SU-DHL-6 (cell line): ENCODE measurements around the gene RAB11FIP3.

Experiments
- EZH2phosphoT487 ChIP-seq: fragments of 200-600 bp; sonication (generic), shearing (Covaris generic); conservative IDR thresholded peaks from 2 replicates; pipeline ENCODE4 v1.6.1; 2018; ENCODE audit warnings: mild to moderate bottlenecking, antibody characterized with exemption, low read length, moderate library complexity, mixed read lengths
- TF ChIP-seq, protein P1 (sequence below): fragments of 200-600 bp; sonication (generic); IDR thresholded peaks from one replicate; pipeline ENCODE4 v1.5.1; 2017; ENCODE audit warnings: antibody characterized with exemption, mild to moderate bottlenecking, low read length, moderate library complexity; ENCODE audit not compliant: insufficient read depth, poor library complexity, severe bottlenecking

DNA sequence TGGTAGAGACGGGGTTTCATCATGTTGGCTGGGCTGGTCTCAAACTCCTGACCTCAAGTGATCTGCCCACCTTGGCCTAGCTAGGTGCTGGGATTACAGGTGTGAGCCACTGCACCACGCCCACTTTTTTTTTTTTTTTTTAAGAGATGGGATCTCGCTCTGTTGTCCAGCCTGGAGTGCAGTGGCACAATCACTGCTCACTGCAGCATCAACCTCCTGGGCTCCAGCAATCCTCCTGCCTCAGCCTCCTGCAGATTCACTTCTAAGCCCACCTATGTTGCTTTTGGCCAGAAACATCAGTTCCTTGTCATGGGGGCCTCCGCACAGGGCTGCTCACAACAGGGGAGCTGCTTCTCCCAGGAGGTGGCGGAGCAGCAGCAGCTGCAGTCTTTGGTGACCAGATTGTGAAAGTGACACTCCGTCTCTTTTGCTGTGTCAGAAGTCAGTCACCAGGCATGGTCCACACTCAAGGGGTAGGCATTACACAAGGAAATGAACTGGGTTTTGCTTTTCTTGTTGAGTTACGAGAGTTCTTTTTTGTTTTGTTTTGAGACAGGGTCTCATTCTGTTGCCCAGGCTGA, 32.9 kb upstream of the RAB11FIP3 start:
- TF ChIP-seq, protein P1, sequence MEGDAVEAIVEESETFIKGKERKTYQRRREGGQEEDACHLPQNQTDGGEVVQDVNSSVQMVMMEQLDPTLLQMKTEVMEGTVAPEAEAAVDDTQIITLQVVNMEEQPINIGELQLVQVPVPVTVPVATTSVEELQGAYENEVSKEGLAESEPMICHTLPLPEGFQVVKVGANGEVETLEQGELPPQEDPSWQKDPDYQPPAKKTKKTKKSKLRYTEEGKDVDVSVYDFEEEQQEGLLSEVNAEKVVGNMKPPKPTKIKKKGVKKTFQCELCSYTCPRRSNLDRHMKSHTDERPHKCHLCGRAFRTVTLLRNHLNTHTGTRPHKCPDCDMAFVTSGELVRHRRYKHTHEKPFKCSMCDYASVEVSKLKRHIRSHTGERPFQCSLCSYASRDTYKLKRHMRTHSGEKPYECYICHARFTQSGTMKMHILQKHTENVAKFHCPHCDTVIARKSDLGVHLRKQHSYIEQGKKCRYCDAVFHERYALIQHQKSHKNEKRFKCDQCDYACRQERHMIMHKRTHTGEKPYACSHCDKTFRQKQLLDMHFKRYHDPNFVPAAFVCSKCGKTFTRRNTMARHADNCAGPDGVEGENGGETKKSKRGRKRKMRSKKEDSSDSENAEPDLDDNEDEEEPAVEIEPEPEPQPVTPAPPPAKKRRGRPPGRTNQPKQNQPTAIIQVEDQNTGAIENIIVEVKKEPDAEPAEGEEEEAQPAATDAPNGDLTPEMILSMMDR: no peak
- no peak for TF ChIP-seq EZH2phosphoT487
